CD4-positive, alpha-beta T cell treated with Interleukin-15 for 4 hours (primary cell): ENCODE measurements around the gene NNT.
A peak's percentile ranks its signal among the peaks of the same experiment; 100 is the strongest.
"Not testable (repeated sequence)": the region's sequence is repeated elsewhere in the genome, so short reads cannot be mapped to it uniquely, and the experiment has no call there.

Source experiments
- DNase-seq: peaks from one replicate; pipeline ENCODE4 v3.0.0-alpha.2; 2020; ENCODE audit warnings: low spot score

The NNT gene

GRCh38 chr5:43583724-43584123, 19.3 kb upstream of the NNT start:
- DNase-seq: no peak

GRCh38 chr5:43584166-43584699, 18.7 kb upstream of the NNT start:
- no peak for DNase-seq

GRCh38 chr5:43588842-43589241, 14.1 kb upstream of the NNT start:
- no peak for DNase-seq

GRCh38 chr5:43589310-43589709, 13.7 kb upstream of the NNT start:
- no peak for DNase-seq

GRCh38 chr5:43590700-43591099, 12.3 kb upstream of the NNT start:
- no peak for DNase-seq

GRCh38 chr5:43592363-43592762, 10.6 kb upstream of the NNT start:
- no peak for DNase-seq

- not testable (repeated sequence) for DNase-seq
These were observed 4.1 kb upstream of the NNT start for GRCh38 chr5:43598927-43599326.

- DNase-seq: no peak
These were observed 1.3 kb upstream of the NNT start for GRCh38 chr5:43601454-43602260.

GRCh38 chr5:43603344-43604217, 601 bp downstream of the NNT start:
- DNase-seq: peak; percentile 76

GRCh38 chr5:43604699-43605098, 1.7 kb downstream of the NNT start:
- no peak for DNase-seq

- no peak for DNase-seq
These were observed 3.4 kb downstream of the NNT start for GRCh38 chr5:43606351-43606750.

- no peak for DNase-seq
These were observed 5.4 kb downstream of the NNT start for GRCh38 chr5:43608406-43608805.

- DNase-seq: peak; percentile 10
These were observed 6.8 kb downstream of the NNT start for GRCh38 chr5:43609752-43610151.

GRCh38 chr5:43613370-43613769, 10.4 kb downstream of the NNT start:
- no peak for DNase-seq

- no peak for DNase-seq
These were observed 12.6 kb downstream of the NNT start for GRCh38 chr5:43615445-43616184.

GRCh38 chr5:43616535-43616934, 13.6 kb downstream of the NNT start:
- DNase-seq: no peak

GRCh38 chr5:43619380-43619779, 16.4 kb downstream of the NNT start:
- no peak for DNase-seq

GRCh38 chr5:43619911-43620310, 16.9 kb downstream of the NNT start:
- DNase-seq: no peak

GRCh38 chr5:43620944-43621505, 18.0 kb downstream of the NNT start:
- no peak for DNase-seq

- no peak for DNase-seq
These were observed 19.1 kb downstream of the NNT start for GRCh38 chr5:43622074-43622473.

- DNase-seq: no peak
These were observed 20.2 kb downstream of the NNT start for GRCh38 chr5:43623048-43623680.
